HG02610 (cell line): ENCODE measurements around the gene STK24.
A peak's percentile ranks its signal among the peaks of the same experiment; 100 is the strongest.

ENCODE experiments used
- ATAC-seq: cut with Tn5 transposase; IDR thresholded peaks from one replicate; pipeline ENCODE4 v1.9.1; 2021; ENCODE audit warnings: mild to moderate bottlenecking, moderate library complexity; ENCODE audit not compliant: unreplicated experiment

STK24 gene

DNA sequence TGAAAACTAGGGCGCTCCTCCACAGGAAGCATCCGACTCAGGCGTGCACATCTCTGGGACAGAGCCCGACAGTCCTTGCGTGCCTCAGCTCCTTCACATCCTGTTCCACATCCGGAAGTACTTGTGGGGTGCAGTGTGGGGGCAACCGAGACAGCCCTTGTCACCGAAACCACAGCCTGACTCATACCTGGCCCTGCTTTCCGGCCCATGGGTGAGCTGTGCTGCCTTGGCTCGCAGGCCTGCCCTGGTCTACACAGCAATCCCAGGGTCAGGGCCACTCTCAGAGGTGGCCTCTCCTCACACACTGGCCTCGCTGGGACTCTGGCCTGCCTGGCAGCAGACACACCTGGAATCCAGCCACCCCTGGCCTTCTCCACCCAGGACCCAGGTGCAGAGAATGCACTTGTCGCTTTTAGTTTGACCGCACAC, 100.4 kb downstream of the STK24 start:
- ATAC-seq, result peak; percentile 89

DNA sequence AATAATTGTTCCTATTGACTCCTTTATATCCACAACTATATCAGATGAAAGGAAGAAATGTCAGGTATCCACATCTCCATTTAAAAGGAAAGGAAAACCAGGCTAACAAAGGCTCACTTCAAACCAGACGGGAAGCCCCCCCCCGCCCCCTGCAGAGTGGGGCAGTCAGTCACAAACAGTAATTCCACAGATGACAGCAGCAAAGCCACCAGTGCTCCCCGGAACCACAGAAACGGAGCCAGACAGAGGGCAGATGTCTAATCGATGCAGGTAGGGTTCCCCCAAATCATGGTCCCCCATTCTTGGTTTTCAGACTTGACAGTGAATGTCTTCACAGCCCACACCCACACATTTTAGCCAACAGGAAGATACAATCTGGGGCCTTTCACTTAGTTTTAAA, 100.8 kb downstream of the STK24 start:
- peak; percentile 20 for ATAC-seq

DNA sequence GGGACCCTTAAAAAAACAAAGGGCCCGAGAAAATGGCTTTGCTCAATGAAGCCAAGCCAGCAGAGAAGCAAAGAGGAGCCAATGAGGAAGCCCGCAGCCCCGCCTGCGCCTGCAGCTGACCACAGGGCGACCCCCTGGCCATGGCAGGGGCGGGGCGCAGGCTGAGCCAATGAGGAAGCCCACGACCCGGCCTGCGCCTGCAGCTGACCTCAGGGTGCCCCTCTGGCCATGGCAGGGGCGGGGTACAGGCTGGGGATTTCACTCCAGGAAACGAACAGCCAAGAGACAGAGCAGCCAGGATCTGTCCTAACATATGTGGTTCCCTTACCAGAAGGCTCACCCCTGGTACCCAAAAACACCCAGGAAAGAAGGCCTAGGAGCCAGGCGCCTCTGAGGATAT, 101.4 kb downstream of the STK24 start:
- no peak for ATAC-seq

DNA sequence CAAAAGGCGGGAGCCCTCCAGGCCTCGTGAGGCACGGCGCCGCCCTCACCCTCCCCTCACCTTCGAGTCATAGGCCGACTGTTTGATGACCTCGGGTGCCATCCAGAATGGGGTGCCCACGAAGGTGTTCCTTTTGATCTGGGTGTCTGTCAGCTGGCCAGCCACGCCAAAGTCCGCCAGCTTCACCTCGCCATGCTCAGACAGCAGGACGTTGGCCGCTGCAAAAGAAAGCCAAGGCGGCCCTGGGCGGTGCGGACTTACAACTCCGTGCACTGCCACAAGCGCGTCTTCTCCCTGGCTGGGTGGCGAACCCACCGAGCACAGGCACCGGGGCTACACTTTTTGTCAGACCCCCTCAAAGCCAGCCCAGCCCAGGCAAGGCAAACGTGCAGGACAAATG, 102.1 kb downstream of the STK24 start:
- ATAC-seq, result no peak

DNA sequence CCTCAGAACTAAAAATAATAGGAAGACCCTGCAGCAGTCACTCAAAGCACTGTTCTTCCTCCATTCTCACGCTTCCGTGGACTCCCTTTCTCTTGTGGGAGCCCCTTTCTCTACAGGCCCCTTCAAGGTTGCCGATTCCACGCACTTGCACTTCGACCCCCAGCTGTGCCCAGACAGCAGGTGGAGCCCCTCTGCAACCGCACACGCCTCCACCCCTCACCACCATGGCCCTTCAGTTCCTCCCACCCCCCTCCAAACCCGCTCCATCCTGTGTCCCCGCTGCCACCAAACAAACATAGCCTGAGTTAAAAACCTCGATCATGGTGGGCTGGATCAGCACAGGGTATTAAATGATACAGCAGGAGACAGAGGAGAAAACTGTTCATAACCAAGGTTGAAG, 102.6 kb downstream of the STK24 start:
- ATAC-seq, result no peak

DNA sequence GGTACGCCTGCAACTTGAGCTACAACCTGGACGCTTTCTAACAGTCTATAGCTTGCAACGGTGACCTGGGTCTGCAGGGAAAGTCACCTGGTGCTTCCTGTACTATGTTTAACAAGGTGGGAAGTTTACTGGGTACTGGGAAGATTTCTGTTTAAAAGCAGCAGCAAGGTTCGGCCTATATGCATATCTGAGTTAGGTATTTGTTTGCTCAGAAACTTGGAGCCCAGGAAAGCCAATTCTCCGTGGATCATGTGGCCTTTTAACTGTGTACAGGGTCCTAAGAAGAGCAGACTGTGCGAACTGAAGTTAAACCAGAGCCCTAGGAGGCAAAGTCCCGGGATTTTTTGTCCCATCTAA, 103.1 kb downstream of the STK24 start:
- no peak for ATAC-seq

DNA sequence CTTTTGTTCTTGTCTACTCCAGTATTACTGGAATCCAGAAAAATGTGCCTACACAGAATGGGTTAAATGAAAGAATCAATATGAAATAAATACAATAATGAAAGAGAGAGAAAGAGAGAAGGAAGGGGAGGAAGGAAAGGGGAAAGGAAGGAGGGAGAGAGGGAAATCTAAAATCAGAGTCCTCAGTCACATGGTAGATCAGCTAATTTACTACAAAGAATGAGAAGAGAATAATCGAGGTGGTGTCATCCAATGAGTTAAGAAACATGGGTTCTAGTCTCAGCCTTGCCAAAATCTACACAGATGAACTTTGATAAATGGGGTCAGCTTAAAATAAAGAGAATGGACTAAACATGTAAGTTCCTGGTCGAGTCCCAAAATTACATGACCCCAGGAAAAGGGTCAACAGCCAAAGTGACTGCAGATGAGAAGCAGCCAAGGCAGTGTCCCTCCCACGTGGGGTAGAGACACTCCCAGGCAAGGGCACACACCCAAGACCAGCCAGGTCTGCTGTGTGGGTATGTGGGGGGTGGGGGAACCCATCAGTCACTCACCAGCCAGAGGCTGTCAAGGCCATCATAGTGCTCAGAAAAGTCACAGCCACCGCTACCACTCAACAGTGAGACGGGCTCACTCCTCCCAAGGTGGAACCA, 103.6 kb downstream of the STK24 start:
- no peak for ATAC-seq

DNA sequence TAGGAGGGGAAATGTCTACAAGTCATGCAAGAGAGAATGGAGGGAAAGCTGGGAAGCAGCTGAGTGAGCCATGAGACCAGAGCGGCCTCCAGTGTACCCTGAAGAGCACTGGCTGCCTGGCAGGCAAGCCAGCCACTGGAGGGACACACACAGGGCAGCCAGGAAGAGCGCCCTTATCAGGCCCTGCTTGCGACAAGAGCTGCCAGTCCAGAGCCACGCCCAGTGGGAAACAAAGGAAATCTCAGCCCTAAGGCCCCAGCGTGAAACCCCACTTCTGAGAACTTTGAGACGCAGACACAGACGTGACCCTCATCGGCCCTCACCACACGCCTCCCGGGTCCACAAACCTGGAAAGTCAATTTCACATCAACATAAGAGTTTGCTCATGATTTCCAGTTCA, 105.0 kb downstream of the STK24 start:
- no peak for ATAC-seq

DNA sequence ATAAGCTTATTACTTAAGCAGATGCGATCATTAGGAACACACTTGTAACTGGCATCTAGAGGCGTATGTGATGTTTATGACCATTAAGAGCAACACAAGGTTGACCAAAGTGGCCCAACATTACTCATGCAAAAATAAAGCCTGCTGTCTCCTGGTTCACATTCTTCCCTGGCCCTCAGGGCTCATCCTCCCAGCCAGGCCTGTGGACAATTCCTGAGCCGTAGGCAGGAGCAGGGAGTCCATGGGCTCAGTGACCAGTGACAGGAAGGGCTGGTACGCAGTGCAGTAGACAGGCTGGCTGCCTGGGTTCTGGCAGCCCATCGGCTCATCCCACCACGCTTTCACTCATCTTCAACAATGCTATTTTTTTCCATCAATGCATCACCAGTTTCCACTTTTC, 106.0 kb downstream of the STK24 start:
- ATAC-seq, result no peak

DNA sequence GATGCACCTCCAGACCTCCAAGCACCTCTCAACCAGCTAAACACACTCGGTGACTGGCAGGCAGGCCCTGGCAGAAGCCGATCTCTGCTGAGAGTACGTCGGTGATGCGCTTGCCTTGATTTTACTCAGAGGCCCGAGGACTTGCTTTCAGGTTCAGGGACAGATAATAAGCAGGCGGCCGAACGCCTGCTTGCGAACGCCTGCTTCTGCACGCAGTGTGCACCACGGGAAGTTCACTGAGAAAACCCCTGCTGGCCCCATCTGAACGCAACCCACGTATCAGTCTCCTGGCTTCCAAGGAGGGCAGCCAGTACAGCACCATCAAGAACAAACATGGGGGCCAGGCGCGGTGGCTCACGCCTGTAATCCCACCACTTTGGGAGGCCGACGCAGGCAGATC, 108.0 kb downstream of the STK24 start:
- ATAC-seq, result no peak

DNA sequence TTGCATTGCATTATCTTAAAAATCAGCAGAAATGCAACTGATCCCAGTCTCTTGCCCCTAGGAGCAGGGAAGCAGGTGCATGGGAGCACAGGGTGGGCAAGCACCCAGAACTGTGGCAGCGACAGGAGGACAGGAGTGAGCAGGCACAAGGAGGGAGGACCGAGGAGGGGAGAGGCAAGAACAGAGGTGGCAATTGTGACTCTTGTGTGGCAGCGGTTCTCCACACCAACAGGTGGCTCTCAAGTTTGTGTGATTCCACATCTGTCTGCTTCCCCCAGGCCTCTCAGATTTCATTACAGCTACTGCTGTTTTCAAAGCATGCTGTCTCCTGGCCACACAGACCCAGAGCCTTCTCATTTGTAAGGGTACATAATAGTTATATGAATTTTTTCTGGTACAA, 108.5 kb downstream of the STK24 start:
- no peak for ATAC-seq

DNA sequence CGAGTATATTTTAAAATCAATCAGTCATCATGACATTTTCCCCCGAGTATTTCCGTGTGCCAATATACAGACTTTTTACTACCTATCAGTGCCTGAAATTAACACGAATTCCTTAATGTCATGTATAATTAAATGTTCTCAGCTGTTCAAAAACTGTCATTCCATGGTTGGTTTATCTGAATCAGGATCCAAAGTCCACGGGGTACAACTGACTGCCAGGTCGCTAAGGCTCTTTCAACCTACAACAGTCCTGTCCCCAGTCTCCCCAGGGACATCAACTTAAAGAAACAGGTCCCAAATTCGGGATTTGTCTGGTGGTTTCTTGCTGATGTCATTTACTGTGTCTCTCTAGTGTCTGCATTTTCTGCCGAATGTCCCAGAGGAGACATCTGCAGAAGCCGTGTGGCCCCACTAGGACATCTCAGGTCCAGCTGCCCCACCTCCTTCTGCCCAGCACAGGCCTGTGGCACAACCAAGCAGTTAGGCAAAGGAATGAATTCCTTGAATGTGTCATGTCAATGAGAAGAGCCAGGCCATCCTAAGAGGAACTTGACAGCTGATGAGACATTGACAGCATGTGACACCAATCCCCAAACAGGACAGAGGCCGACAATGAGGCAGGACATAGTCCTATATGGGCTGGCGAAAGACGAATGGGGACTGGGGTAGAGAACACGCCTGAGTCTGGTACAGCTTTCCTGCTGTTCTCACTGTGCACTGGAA, 109.5 kb downstream of the STK24 start:
- no peak for ATAC-seq

DNA sequence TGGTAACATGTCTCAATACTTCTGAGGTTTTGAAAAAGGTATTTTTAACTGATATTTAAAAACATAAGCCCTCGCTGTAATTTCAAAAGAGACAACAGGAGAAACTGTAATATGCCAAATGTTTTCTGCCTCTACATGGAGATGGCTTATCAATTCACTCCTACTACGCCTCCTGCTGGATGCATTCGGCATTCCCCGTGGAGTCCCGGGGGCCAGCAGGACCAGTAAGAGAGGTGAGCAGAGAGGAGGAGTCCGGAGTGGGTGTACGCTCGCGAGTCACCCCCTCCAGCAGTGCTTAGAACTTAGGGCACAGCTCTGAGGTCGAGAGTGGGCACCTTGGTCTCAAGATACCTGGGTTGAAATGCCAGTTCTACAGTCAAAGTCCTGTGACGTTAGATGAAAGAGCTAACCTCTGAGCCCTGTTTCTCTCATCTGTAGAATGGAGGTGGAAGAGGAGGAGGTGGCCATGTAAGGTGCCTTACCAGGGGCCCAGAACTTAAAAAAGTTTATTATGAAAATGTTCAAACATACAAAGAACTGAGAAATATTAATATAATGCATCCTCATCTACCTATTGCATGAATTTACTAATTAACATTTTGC, 110.2 kb downstream of the STK24 start:
- ATAC-seq, result no peak

DNA sequence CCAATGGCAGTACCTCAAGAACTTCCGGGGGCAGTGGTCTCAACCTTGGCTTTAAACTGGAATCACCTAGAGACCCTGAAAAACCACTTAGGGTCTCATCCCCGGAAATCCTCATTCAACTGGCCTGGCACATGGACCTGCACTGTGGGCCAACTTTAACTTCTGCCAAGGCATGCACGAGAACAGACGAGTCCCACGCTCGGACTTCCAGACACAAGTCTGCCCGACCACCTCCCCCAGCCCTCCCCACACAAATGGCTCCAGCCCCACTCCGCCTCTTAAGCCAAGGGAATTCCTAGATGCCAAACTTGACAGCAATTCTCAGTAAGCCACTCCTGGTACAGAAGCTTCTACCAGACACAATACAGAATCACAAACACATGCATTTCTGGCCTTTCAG, 114.0 kb downstream of the STK24 start:
- ATAC-seq, result no peak

DNA sequence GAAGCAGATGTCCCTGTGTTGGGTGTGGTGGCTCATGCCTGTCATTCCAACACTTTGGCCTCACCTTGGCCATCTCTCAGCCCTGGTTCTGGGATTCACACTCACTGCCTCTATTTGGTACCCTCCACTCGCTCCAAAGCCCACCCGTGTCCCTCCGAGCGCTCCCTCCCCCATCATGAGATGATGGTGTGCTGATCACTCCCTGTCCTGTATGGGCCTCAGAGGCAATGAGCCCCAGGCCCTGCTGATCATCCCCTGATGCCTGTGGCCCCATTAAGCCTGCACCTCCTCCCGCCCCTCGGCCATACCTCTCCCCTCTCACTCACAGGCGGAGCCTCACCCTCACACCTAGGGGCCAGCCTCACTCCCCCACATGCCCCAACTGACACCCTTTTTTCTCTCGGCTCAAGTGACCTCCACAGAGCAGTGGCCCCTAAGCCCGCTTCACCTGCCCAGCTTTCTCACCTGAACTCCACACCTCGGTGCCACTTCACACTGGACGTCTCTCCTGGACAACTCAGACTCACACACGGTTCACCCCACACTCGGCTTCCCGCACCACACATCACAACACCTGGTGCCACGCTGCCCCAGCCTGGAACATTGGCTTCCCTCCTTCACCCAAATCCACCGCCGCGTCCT, 114.5 kb downstream of the STK24 start:
- ATAC-seq, result no peak

DNA sequence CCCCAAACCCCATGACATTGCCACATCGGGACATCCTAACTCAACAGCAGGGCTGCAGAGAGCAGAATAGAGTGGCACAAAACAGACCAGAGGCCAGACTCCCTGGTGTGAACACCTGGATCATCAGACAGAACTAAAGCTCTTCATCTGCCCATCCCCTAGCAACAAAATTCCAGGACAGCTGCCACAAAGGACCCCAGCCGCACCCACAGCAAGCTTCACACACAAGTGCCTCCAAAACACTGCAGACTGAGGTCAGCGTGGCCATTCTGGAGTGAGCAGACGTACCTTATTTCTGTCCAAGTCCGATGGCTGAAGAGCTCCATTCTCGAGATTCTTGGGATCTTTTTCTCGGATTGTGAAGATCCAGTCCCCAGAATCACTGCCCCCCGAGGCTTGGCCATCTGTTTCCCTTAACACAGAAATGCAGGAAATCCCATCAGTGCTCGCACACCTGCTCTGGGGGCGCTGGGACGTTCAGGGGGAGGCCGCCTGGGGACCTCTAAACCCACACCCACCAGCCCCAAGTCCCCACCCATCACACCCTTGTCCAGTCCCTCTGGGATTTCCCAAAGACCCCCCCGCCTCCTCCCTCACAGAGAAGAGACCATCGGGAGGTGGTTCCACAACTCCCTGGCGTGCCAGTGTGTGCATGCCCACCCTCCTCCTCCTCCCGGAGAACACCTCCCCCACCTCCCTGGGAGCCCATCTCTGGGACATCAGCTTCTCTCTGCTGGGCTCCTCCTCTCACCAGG, 115.2 kb downstream of the STK24 start:
- ATAC-seq, result no peak

DNA sequence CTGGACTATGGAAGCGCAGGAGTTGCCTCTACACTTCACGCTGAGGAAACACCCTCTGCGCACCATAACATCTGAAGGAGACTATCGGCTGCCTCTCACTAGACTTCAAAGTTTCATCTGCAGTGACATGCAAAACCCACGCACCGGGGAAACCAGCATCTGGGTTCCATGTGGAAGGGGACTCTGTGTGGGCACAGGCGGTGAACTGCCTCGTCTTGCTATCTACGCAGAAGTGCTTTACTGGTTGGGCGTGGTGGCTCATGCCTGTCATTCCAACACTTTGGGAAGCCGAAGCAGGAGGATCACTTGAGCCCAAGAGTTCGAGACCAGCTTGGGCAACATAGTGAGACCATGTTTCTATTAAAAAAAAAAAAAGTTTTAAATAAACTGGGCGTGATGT, 116.4 kb downstream of the STK24 start:
- no peak for ATAC-seq

DNA sequence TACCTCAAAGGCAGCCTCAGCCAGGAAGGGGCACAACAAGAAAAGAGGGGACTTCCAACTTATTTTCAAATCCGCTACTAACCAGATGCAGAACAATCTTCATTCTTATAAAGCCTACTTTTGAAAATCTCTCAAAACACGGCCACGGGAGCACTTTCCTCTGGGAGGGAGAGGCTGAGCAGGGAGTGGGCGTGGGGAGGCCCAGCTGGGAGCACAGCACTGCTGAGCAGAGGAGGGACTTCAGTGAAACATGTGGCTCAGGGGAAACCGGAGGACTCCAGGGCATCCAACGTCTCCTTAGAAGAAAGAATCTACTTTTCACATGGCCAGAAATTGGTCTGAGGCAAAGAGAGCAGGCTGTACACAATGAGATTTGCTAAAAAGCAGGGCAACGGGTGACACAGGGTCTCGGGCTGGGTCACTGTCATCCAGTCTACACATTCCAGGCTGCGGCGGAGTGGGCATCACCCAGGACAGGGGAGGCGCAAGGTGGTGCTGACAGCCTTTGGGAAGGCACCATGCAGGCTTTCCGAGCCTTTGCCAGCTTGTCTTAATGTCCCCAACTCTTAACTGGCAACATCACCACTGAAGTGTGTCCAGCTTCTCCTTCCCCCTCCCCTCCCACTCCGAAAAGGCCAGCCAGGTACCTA, 117.1 kb downstream of the STK24 start:
- ATAC-seq, result no peak

DNA sequence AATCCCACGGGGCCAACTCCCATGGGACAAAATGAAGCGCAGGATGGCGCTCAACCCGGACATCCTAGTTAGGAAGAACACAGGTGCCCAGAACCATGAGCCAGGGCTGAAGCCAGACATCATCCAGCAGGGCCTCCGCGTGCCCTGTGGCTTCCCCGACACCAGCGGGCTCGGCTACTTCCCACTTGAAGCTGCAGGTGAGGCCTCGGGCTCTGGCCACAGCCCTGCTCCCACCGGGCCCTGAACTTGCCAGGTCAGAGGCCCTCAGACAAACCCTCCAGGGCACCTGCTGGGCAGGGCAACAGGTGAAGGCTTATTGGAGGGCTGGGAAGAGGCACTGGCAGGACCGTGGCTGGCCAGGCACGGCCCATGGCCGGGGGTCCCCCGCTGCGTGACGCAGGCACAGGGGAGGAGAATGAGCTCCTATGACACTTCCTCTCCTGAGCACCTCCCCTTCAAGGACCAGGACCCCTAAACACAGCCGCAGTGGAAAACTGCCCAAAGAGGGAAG, 117.7 kb downstream of the STK24 start:
- ATAC-seq, result no peak

DNA sequence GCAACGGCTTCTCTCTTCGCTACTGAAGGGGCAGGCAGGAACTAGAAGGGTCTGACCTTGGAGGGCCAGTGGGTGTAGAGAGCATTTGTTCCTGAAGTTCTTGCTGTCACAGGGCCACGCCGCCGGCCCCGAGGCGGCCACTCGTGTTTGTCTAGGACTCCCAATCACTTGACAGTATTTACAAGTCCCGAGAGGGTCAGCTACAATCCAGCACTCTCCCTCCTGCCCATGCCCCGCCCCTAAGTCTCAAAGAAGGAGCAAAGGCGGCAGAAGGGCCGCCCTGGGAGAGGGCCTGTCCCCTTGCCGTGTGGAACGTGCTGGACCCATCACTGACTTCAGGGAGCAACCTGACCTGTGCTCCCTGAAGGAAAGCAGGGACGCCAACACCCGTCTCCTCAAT, 118.5 kb downstream of the STK24 start:
- no peak for ATAC-seq

DNA sequence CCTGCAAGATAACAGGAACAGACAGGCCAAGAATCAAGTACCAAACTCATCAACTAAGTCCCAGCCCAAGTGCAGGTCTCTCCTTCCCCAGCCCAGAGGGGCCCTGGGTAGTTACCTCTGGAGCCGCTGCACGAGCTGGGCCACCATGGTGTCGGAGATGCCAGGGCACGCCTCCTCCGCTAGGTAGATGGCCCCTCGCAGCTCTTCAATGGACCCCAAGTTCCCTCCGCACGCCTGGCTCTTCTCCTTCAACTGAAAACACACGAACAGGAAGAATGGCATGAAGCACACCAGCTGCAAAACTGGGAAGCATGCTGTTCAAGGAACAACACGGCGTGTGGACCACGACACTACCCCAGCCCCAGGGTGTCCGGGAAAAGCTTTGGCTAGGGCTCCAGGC, 119.9 kb downstream of the STK24 start:
- no peak for ATAC-seq
